Smooth muscle cell (in vitro differentiated cells): ENCODE data around the gene TEPSIN. TPM values are rescaled to one million over a fixed set of nuclear protein-coding genes. Genes with fewer than 3 reads are reported as not detected.

Source experiments
- DNase-seq: peaks from one replicate; lab custom pipeline; 2025; ENCODE audit not compliant: unreplicated experiment; lab: John Stamatoyannopoulos, UW
- H2AFZ ChIP-seq: fragments of 200-600 bp; sonication (generic); 2 replicates; pipeline ENCODE4 v1.6.0; 2016; ENCODE audit warnings: antibody characterized with exemption, low read depth, mild to moderate bottlenecking
- H3F3A ChIP-seq: fragments of 200-600 bp; sonication (generic); 2 replicates; pipeline ENCODE4 v1.6.0; 2017; ENCODE audit warnings: antibody characterized with exemption, low read depth
- H3K27ac ChIP-seq: fragments of 200-600 bp; sonication (generic); 2 replicates; pipeline ENCODE4 v1.5.1; 2016; ENCODE audit warnings: low read depth, mild to moderate bottlenecking
- H3K27me3 ChIP-seq: fragments of 200-600 bp; sonication (generic); 2 replicates; pipeline ENCODE4 v1.6.1; 2016; ENCODE audit warnings: low read depth, mild to moderate bottlenecking
- H3K36me3 ChIP-seq: fragments of 200-600 bp; sonication (generic); 2 replicates; pipeline ENCODE4 v1.5.1; 2016; ENCODE audit warnings: low read depth
- H3K4me1 ChIP-seq: fragments of 200-600 bp; sonication (generic); 2 replicates; pipeline ENCODE4 v1.5.1; 2016; ENCODE audit warnings: low read depth
- H3K4me2 ChIP-seq: fragments of 200-600 bp; sonication (generic); 2 replicates; pipeline ENCODE4 v1.6.0; 2016; ENCODE audit warnings: mild to moderate bottlenecking
- H3K4me3 ChIP-seq: fragments of 200-600 bp; sonication (generic); 2 replicates; pipeline ENCODE4 v1.5.1; 2016; ENCODE audit warnings: mild to moderate bottlenecking
- H3K79me2 ChIP-seq: fragments of 200-600 bp; sonication (generic); 2 replicates; pipeline ENCODE4 v1.6.0; 2016; ENCODE audit warnings: low read depth, mild to moderate bottlenecking
- H3K9ac ChIP-seq: fragments of 200-600 bp; sonication (generic); 2 replicates; pipeline ENCODE4 v1.6.0; 2016; ENCODE audit warnings: low read depth
- H3K9me3 ChIP-seq: fragments of 200-600 bp; sonication (generic); replicated peaks from 2 replicates; pipeline ENCODE4 v1.5.1; 2016; ENCODE audit warnings: low read depth
- H4K20me1 ChIP-seq: fragments of 200-600 bp; sonication (generic); 2 replicates; pipeline ENCODE4 v1.6.0; 2016; ENCODE audit warnings: low read depth
- WGBS: methylation state at CpG from one replicate; pipeline ENCODE4 v1.1.7; 2016; ENCODE audit warnings: low lambda C conversion rate; 5-methylcytosine and 5-hydroxymethylcytosine counted together
- polyA plus RNA-seq: library from polyadenylated mRNA; unstranded; fragments of >200 nt; fragmentation: Nextera tagmentation; extraction: Ambion mirVana; gene quantifications from 2 replicates; pipeline ENCODE4 v1.2.1, GENCODE V29; 2016
- total RNA-seq: library from RNA; depleted of rRNA; stranded (reverse); fragments of >200 nt; gene quantifications from 2 replicates; pipeline ENCODE4 v1.2.3, GENCODE V29; 2014
- TF ChIP-seq, protein P1 (sequence below): fragments of 200-600 bp; sonication (generic); IDR thresholded peaks from 2 replicates; pipeline ENCODE4 v1.5.1; 2017; ENCODE audit warnings: borderline replicate concordance, mild to moderate bottlenecking, antibody characterized with exemption; ENCODE audit not compliant: insufficient read depth, poor library complexity, severe bottlenecking

The TEPSIN gene
- total and polyA plus RNA-seq, 2 experiments from 2014 or later, result 9.8 to 18.6 TPM

DNA sequence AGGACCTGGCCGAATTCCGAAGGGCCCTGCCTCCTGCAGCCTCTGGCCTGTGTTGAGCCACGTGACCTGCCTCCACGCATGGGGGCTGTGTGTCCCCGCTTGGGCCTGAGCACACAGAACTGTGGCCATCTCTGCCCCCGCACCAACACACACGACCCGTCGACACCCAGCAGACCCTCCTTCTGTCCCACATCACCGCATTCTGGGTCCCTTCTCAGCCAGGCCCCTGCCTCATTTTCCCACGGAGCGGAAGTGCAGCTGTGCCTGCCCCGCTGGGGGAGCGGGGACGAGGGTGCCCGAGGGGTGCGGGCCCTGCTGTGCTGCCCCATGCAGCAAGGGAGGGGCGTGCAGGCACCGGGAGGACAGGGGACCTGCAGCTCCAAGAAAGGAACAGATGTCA lies 18.7 kb upstream of the TEPSIN start:
- Histone ChIP-seq H3K9me3 (no peaks in the 10 kb centered on the region), H2AFZ (no peak overlapping the region), H4K20me1 (peaks cover 23% of the 10 kb centered on the region), H3K4me3 (no peak overlapping the region), H3F3A (no peaks in the 10 kb centered on the region), H3K9ac (no peak overlapping the region), H3K79me2 (no peaks in the 10 kb centered on the region), H3K4me1 (no peaks in the 10 kb centered on the region), H3K27ac (no peak overlapping the region), H3K4me2 (no peak overlapping the region), H3K27me3 (no peaks in the 10 kb centered on the region), H3K36me3 (no peaks in the 10 kb centered on the region)
- WGBS, result 97% methylated on average over 19 of the region's 19 CpGs
- no peak for DNase-seq
- TF ChIP-seq, protein P1, sequence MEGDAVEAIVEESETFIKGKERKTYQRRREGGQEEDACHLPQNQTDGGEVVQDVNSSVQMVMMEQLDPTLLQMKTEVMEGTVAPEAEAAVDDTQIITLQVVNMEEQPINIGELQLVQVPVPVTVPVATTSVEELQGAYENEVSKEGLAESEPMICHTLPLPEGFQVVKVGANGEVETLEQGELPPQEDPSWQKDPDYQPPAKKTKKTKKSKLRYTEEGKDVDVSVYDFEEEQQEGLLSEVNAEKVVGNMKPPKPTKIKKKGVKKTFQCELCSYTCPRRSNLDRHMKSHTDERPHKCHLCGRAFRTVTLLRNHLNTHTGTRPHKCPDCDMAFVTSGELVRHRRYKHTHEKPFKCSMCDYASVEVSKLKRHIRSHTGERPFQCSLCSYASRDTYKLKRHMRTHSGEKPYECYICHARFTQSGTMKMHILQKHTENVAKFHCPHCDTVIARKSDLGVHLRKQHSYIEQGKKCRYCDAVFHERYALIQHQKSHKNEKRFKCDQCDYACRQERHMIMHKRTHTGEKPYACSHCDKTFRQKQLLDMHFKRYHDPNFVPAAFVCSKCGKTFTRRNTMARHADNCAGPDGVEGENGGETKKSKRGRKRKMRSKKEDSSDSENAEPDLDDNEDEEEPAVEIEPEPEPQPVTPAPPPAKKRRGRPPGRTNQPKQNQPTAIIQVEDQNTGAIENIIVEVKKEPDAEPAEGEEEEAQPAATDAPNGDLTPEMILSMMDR, result no peak

DNA sequence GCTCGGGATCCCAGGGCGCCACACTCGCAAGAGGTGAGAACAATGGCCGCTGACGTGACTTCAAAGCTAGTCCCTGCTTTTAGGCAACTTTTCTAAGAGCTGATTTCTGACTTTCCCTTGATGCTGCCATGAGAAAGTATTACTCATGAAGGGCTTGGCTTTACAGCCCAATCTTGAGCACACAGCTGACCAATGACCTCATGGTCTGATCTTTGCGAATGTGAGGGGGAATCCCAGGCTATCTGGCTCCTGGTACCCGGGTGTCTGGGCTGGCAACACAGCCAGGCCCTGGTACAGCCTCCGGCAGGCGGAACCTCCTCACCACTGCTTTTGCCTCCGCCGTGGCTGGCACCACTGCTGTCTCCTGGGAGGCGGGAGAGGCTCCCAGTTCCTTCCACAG lies 17.8 kb upstream of the TEPSIN start:
- TF ChIP-seq, protein P1, result no peak
- Histone ChIP-seq H3K4me1 (no peaks in the 10 kb centered on the region), H2AFZ (no peak overlapping the region), H4K20me1 (peaks cover 23% of the 10 kb centered on the region), H3K4me3 (no peak overlapping the region), H3K9ac (no peak overlapping the region), H3K79me2 (no peaks in the 10 kb centered on the region), H3F3A (no peaks in the 10 kb centered on the region), H3K4me2 (no peak overlapping the region), H3K36me3 (no peaks in the 10 kb centered on the region), H3K9me3 (no peaks in the 10 kb centered on the region), H3K27ac (peak overlapping the region; percentile 37), H3K27me3 (no peaks in the 10 kb centered on the region)
- WGBS, result 78% methylated on average over 12 of the region's 12 CpGs
- DNase-seq, result no peak

- no peaks in the 10 kb centered on the region for H3K27me3 ChIP-seq
- TF ChIP-seq, protein P1, result peak; percentile 22
- no peaks in the 10 kb centered on the region for H3K79me2 ChIP-seq
- no peaks in the 10 kb centered on the region for H3F3A ChIP-seq
- H3K4me3 ChIP-seq, result no peak overlapping the region
- H4K20me1 ChIP-seq, result peaks cover 23% of the 10 kb centered on the region
- no peaks in the 10 kb centered on the region for H3K9me3 ChIP-seq
- no peak overlapping the region for H3K27ac ChIP-seq
- 62% methylated on average over 35 of the region's 35 CpGs for WGBS
- no peak overlapping the region for H3K9ac ChIP-seq
- H3K36me3 ChIP-seq, result no peaks in the 10 kb centered on the region
- peak overlapping the region; percentile 9 for H3K4me2 ChIP-seq
- H3K4me1 ChIP-seq, result no peaks in the 10 kb centered on the region
- no peak overlapping the region for H2AFZ ChIP-seq
- peak; percentile 15 for DNase-seq
Observed at GRCh38 chr17:81254955-81255717, 16.3 kb upstream of the TEPSIN start.
